DOHH2 (cell line): ENCODE measurements around the gene CCNI2.

ENCODE experiments used
- H3F3A ChIP-seq: fragments of 200-600 bp; sonication (generic), shearing (Covaris generic); 2 replicates; pipeline ENCODE4 v1.6.0; 2016; ENCODE audit warnings: antibody characterized with exemption, mild to moderate bottlenecking; ENCODE audit not compliant: control insufficient read depth, insufficient read depth
- H3K27ac ChIP-seq: fragments of 200-600 bp; sonication (generic); 2 replicates; pipeline ENCODE4 v1.5.1; 2014; ENCODE audit warnings: low read depth, mild to moderate bottlenecking, low read length, moderate library complexity
- H3K27me3 ChIP-seq: fragments of 200-600 bp; sonication (generic); 2 replicates; pipeline ENCODE4 v1.6.1; 2014; ENCODE audit warnings: mild to moderate bottlenecking, low read length, mixed read lengths; ENCODE audit not compliant: control insufficient read depth
- H3K36me3 ChIP-seq: fragments of 200-600 bp; sonication (generic); 2 replicates; pipeline ENCODE4 v1.6.1; 2014; ENCODE audit warnings: mild to moderate bottlenecking, low read length, moderate library complexity, mixed read lengths; ENCODE audit not compliant: control insufficient read depth
- H3K4me1 ChIP-seq: fragments of 200-600 bp; sonication (generic); 2 replicates; pipeline ENCODE4 v1.6.1; 2014; ENCODE audit warnings: mild to moderate bottlenecking, low read length, mixed read lengths; ENCODE audit not compliant: control insufficient read depth
- H3K4me2 ChIP-seq: fragments of 200-600 bp; sonication (generic); 2 replicates; pipeline ENCODE4 v1.6.0; 2014; ENCODE audit warnings: mild to moderate bottlenecking, low read length, moderate library complexity
- H3K4me3 ChIP-seq: fragments of 200-600 bp; sonication (generic); 2 replicates; pipeline ENCODE4 v1.5.1; 2014; ENCODE audit warnings: mild to moderate bottlenecking, low read length, mixed read lengths
- H3K79me2 ChIP-seq: fragments of 200-600 bp; sonication (generic); 2 replicates; pipeline ENCODE4 v1.6.1; 2014; ENCODE audit warnings: mild to moderate bottlenecking, low read length, mixed read lengths; ENCODE audit not compliant: control insufficient read depth
- H3K9me2 ChIP-seq: fragments of 200-600 bp; sonication (generic); replicated peaks from 2 replicates; pipeline ENCODE4 v1.6.1; 2014; ENCODE audit warnings: mild to moderate bottlenecking, low read length, mixed read lengths; ENCODE audit not compliant: control insufficient read depth
- H3K9me3 ChIP-seq: fragments of 200-600 bp; sonication (generic); 2 replicates; pipeline ENCODE4 v1.6.1; 2014; ENCODE audit warnings: antibody characterized with exemption, low read length, mixed read lengths; ENCODE audit not compliant: control insufficient read depth, insufficient read depth
- H4K20me1 ChIP-seq: fragments of 200-600 bp; sonication (generic); 2 replicates; pipeline ENCODE4 v1.6.0; 2014; ENCODE audit warnings: low read depth, mild to moderate bottlenecking, antibody characterized with exemption, low read length, moderate library complexity; ENCODE audit not compliant: control insufficient read depth, insufficient read depth
- CTCF ChIP-seq: fragments of 200-600 bp; sonication (generic); IDR thresholded peaks from one replicate; pipeline ENCODE4 v1.5.1; 2014; ENCODE audit warnings: antibody characterized with exemption, mild to moderate bottlenecking, low read depth, low read length; ENCODE audit not compliant: poor library complexity, severe bottlenecking
- EZH2phosphoT487 ChIP-seq: fragments of 200-600 bp; sonication (generic); IDR thresholded peaks from 2 replicates; pipeline ENCODE4 v1.6.1; 2017; ENCODE audit warnings: borderline replicate concordance, mild to moderate bottlenecking, antibody characterized with exemption, low read length, moderate library complexity, mixed read lengths

The CCNI2 gene

GRCh38 chr5:132759114-132760048, 12.2 kb downstream of the CCNI2 start:
- H3K9me3 ChIP-seq, result no peaks in the 10 kb centered on the region
- TF ChIP-seq CTCF (no peak), EZH2phosphoT487 (no peak)
- H3K9me2 ChIP-seq, result no peaks in the 10 kb centered on the region
- H3K4me3 ChIP-seq, result no peak overlapping the region
- H3K27ac ChIP-seq, result no peak overlapping the region
- H3K4me2 ChIP-seq, result no peak overlapping the region
- no peaks in the 10 kb centered on the region for H3F3A ChIP-seq
- no peaks in the 10 kb centered on the region for H3K36me3 ChIP-seq
- H4K20me1 ChIP-seq, result no peaks in the 10 kb centered on the region
- no peaks in the 10 kb centered on the region for H3K79me2 ChIP-seq
- H3K27me3 ChIP-seq, result no peaks in the 10 kb centered on the region
- no peaks in the 10 kb centered on the region for H3K4me1 ChIP-seq

DNA sequence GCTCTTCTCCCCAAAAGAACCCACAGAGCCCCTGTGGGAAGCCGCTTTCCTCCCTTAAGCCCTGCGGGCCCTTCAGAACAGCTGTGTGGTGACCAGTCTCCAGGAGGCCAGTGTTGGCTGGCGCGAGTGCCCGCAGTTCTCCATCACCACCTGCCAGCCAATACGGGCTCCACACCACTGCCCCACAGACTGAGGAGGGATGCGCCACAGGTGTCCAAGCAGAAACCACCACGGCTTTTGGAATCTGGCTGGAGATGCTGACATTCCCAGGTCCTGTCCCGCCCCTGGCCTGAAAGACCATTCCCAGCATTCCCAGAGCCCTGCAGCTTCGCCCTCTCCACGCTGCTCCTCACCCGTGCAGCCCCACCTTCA, 12.8 kb downstream of the CCNI2 start:
- TF ChIP-seq EZH2phosphoT487 (no peak), CTCF (no peak)
- H3K9me2 ChIP-seq, result no peaks in the 10 kb centered on the region
- no peak overlapping the region for H3K4me2 ChIP-seq
- no peaks in the 10 kb centered on the region for H3K4me1 ChIP-seq
- H3K4me3 ChIP-seq, result no peak overlapping the region
- no peaks in the 10 kb centered on the region for H3F3A ChIP-seq
- no peaks in the 10 kb centered on the region for H3K27me3 ChIP-seq
- no peaks in the 10 kb centered on the region for H3K79me2 ChIP-seq
- no peaks in the 10 kb centered on the region for H4K20me1 ChIP-seq
- H3K36me3 ChIP-seq, result no peaks in the 10 kb centered on the region
- H3K9me3 ChIP-seq, result no peaks in the 10 kb centered on the region
- H3K27ac ChIP-seq, result no peak overlapping the region

DNA sequence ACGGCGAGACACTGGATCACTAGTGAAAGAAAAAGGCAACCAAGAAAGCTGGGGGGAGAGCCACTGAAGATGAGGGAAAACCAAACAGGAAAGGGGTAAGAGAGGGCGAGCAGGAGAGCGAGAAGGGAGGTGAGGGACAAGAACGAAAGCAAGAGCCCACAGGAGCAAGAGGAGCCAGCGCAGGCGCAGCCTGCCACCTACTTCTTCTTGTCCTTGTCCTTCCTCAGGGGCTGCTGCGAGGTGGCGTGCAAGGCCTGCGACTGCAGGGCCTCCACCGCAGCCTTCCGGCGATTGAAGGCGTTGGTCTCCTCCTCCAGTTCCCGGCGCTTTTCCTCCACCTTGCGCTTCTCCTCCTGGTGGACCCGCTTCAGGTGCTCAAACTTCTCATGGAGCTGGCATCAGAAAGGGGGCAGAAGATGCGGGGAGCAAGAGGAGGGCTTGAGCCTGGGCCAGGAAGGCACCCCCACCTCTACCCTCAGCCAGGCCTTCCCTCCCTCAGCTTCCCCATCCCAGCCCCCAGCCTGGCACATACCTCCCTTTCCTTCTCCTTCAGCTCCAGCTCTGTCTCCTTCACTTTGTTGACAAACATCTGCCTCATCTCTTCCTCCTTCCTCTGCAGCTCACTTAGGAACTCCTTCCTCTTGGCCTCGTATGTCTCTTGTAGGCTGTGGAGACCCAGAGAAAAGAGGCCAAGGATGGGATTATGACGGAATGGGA, 13.5 kb downstream of the CCNI2 start:
- Histone ChIP-seq H3K4me2 (no peak overlapping the region), H3K9me3 (no peaks in the 10 kb centered on the region), H3K4me3 (no peak overlapping the region), H3K4me1 (no peaks in the 10 kb centered on the region), H3K36me3 (no peaks in the 10 kb centered on the region), H3K27me3 (no peaks in the 10 kb centered on the region), H3K27ac (no peak overlapping the region), H4K20me1 (no peaks in the 10 kb centered on the region), H3K79me2 (no peaks in the 10 kb centered on the region), H3K9me2 (no peaks in the 10 kb centered on the region), H3F3A (no peaks in the 10 kb centered on the region)
- TF ChIP-seq EZH2phosphoT487 (no peak), CTCF (no peak)
